ENCODE data around the gene FGF22. TPM values are rescaled to one million over a fixed set of nuclear protein-coding genes. Genes with fewer than 3 reads are reported as not detected.

Gene FGF22
- total and polyA plus RNA-seq, 2 donors = 0.25 TPM; not detected in 1

DNA sequence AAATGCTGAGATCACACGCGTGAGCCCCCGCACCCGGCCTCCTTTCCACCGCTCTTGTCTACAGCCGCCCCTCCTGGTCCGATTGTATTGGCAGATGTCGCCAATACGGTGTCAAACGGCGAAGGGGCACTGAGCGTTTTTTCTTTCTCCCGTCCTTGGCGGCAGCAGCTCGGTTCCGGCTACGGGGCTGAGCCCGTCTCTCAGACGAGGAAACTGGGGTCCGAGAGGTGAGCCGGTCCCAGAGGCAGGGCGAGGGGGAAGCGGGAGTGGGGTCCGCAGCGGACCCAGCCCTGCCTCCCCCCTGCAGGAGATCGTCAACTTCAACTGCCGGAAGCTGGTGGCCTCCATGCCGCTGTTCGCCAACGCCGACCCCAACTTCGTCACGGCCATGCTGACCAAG is 26.7 kb upstream of the FGF22 start:
- Histone ChIP-seq H3K4me1 (ENCODE audit: control insufficient read depth in 2 of 2, insufficient read depth in 2 of 2, low read length in 2 of 2) (peaks cover 7 to 15% of the 10 kb centered on the region in 2 donors), H3K4me3 (ENCODE audit: low read length in 2 of 2) (no peak overlapping the region), H3K27ac (ENCODE audit: low read depth in 1 of 2, low read length in 1 of 2) (no peak overlapping the region), H3K36me3 (ENCODE audit: control insufficient read depth in 2 of 2, insufficient read depth in 2 of 2, low read length in 1 of 2) (peaks cover 0 to 12% of the 10 kb centered on the region in 2 donors), H3K27me3 (ENCODE audit: control insufficient read depth in 2 of 2, insufficient read depth in 1 of 2, low read length in 1 of 2) (peaks cover 13 to 17% of the 10 kb centered on the region in 2 donors), H3K9me3 (ENCODE audit: control insufficient read depth in 2 of 2, insufficient read depth in 1 of 2, low read length in 1 of 2) (peaks cover 0 to 3% of the 10 kb centered on the region in 2 donors)
- WGBS = 79% methylated on average over 33 of the region's 33 CpGs
- no peak for DNase-seq (ENCODE audit: low read depth in 6 of 9, low spot score in 9 of 9)

DNA sequence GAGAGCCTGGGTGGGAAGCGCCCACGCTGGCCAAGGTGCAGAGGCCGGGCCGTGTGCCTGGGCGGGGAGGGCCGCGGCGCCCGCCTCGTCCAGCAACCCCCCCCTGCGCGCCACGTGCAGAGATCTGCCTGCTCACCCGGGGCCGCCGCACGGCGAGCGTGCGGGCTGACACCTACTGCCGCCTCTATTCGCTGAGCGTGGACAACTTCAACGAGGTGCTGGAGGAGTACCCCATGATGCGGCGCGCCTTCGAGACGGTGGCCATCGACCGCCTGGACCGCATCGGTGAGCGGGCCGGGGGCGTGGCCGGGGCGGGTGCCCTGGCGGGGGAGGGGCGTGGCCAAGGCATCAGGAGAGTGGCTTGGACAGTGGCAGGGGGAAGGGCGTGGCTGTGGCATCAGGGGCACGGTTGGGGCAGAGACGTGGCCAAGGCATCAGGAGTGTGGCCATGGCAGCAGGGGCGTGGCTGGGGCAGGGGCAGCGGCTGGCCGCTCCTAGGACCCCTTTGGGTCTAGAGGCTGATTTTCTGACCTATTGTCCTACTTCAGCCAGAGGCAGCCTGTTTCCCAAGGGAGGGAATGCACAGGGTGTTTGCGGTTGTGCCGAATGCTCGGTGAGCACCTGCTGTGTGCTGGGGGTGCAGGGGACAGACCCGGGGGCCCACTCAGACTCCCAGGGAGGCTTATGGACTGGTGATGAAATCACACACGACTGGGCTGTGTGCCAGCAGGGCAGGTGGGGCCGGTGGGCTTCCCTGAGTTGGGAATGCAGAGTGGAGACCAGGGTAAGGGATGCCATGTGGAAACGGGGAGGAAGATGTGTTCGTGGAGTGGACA is 25.7 kb upstream of the FGF22 start:
- Histone ChIP-seq H3K36me3 (ENCODE audit: control insufficient read depth in 2 of 2, insufficient read depth in 2 of 2, low read length in 1 of 2) (peaks cover 10 to 22% of the 10 kb centered on the region in 2 donors), H3K27me3 (ENCODE audit: control insufficient read depth in 2 of 2, insufficient read depth in 1 of 2, low read length in 1 of 2) (peaks cover 13 to 17% of the 10 kb centered on the region in 2 donors), H3K27ac (ENCODE audit: low read depth in 1 of 2, low read length in 1 of 2) (no peak overlapping the region), H3K4me1 (ENCODE audit: control insufficient read depth in 2 of 2, insufficient read depth in 2 of 2, low read length in 2 of 2) (peaks cover 7 to 15% of the 10 kb centered on the region in 2 donors), H3K9me3 (ENCODE audit: control insufficient read depth in 2 of 2, insufficient read depth in 1 of 2, low read length in 1 of 2) (peaks cover 0 to 3% of the 10 kb centered on the region in 2 donors), H3K4me3 (ENCODE audit: low read length in 2 of 2) (no peak overlapping the region)
- DNase-seq (ENCODE audit: low read depth in 6 of 9, low spot score in 9 of 9) = no peak
- 67% methylated on average over 54 of the region's 54 CpGs for WGBS

DNA sequence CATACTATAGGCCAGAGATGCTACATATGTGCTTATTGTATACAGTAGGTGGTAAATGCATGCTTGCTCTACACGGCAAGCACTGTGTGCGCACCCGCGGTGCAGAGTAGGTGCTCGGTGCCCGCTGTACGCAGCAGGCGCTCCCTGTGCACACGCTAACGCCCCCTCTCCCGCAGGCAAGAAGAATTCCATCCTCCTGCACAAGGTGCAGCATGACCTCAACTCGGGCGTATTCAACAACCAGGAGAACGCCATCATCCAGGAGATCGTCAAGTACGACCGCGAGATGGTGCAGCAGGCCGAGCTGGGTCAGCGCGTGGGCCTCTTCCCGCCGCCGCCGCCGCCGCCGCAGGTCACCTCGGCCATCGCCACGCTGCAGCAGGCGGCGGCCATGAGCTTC is 24.1 kb upstream of the FGF22 start:
- H3K4me3 ChIP-seq (ENCODE audit: low read length in 2 of 2) = no peak overlapping the region
- peaks cover 24 to 38% of the 10 kb centered on the region in 2 donors for H3K36me3 ChIP-seq (ENCODE audit: control insufficient read depth in 2 of 2, insufficient read depth in 2 of 2, low read length in 1 of 2)
- DNase-seq (ENCODE audit: low read depth in 6 of 9, low spot score in 9 of 9) = no peak
- H3K4me1 ChIP-seq (ENCODE audit: control insufficient read depth in 2 of 2, insufficient read depth in 2 of 2, low read length in 2 of 2) = peaks cover 7 to 9% of the 10 kb centered on the region in 2 donors
- H3K9me3 ChIP-seq (ENCODE audit: control insufficient read depth in 2 of 2, insufficient read depth in 1 of 2, low read length in 1 of 2) = peaks cover 0 to 3% of the 10 kb centered on the region in 2 donors
- 28% methylated on average over 33 of the region's 33 CpGs for WGBS
- H3K27ac ChIP-seq (ENCODE audit: low read depth in 1 of 2, low read length in 1 of 2) = no peak overlapping the region
- H3K27me3 ChIP-seq (ENCODE audit: control insufficient read depth in 2 of 2, insufficient read depth in 1 of 2, low read length in 1 of 2) = peaks cover 13 to 17% of the 10 kb centered on the region in 2 donors

DNA sequence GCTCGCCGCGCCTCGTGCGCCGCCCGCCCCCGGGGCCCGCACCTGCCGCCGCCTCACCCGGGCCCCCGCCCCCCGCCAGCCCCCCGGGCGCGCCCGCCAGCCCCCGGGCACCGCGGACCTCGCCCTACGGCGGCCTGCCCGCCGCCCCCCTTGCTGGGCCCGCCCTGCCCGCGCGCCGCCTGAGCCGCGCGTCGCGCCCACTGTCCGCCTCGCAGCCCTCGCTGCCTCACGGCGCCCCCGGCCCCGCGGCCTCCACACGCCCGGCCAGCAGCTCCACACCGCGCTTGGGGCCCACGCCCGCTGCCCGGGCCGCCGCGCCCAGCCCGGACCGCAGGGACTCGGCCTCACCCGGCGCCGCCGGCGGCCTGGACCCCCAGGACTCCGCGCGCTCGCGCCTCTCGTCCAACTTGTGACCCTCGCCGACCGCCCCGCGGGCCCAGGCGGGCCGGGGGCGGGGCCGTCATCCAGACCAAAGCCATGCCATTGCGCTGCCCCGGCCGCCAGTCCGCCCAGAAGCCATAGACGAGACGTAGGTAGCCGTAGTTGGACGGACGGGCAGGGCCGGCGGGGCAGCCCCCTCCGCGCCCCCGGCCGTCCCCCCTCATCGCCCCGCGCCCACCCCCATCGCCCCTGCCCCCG is 23.5 kb upstream of the FGF22 start:
- Histone ChIP-seq H3K27ac (ENCODE audit: low read depth in 1 of 2, low read length in 1 of 2) (no peak overlapping the region), H3K27me3 (ENCODE audit: control insufficient read depth in 2 of 2, insufficient read depth in 1 of 2, low read length in 1 of 2) (peaks cover 13 to 17% of the 10 kb centered on the region in 2 donors), H3K4me1 (ENCODE audit: control insufficient read depth in 2 of 2, insufficient read depth in 2 of 2, low read length in 2 of 2) (peaks cover 3 to 5% of the 10 kb centered on the region in 2 donors), H3K36me3 (ENCODE audit: control insufficient read depth in 2 of 2, insufficient read depth in 2 of 2, low read length in 1 of 2) (peaks cover 24 to 42% of the 10 kb centered on the region in 2 donors), H3K9me3 (ENCODE audit: control insufficient read depth in 2 of 2, insufficient read depth in 1 of 2, low read length in 1 of 2) (peaks cover 0 to 3% of the 10 kb centered on the region in 2 donors), H3K4me3 (ENCODE audit: low read length in 2 of 2) (no peak overlapping the region)
- 29% methylated on average over 97 of the region's 97 CpGs for WGBS
- no peak for DNase-seq (ENCODE audit: low read depth in 6 of 9, low spot score in 9 of 9)

DNA sequence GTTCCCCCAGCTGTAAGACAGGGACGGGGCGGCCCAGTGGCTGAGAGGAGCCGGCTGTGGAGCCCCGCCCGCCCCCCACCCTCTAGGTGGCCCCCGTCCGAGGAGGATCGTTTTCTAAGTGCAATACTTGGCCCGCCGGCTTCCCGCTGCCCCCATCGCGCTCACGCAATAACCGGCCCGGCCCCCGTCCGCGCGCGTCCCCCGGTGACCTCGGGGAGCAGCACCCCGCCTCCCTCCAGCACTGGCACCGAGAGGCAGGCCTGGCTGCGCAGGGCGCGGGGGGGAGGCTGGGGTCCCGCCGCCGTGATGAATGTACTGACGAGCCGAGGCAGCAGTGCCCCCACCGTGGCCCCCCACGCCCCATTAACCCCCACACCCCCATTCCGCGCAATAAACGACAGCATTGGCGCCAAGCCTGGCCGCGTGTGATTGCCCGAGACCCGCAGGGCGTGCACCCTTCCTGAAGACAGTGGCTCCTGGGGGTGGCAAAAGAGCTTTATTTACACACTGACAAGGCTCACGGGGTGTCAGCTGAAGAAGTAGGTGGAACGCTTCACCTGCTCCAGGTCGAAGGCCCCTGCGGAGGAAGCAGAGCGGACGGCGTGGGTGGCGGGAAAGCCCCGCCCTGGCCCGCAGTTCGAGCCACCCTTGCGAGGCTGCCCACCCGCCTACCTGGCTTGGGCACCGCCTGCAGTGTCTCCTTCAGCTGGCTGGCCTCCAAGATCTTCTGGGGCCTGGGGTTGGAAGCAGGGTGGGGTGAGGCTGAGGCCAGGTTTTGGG is 22.7 kb upstream of the FGF22 start:
- Histone ChIP-seq H3K27ac (ENCODE audit: low read depth in 1 of 2, low read length in 1 of 2) (no peak overlapping the region), H3K4me3 (ENCODE audit: low read length in 2 of 2) (no peak overlapping the region), H3K36me3 (ENCODE audit: control insufficient read depth in 2 of 2, insufficient read depth in 2 of 2, low read length in 1 of 2) (peaks cover 28 to 50% of the 10 kb centered on the region in 2 donors), H3K9me3 (ENCODE audit: control insufficient read depth in 2 of 2, insufficient read depth in 1 of 2, low read length in 1 of 2) (peaks cover 0 to 3% of the 10 kb centered on the region in 2 donors), H3K27me3 (ENCODE audit: control insufficient read depth in 2 of 2, insufficient read depth in 1 of 2, low read length in 1 of 2) (peaks cover 13 to 17% of the 10 kb centered on the region in 2 donors), H3K4me1 (ENCODE audit: control insufficient read depth in 2 of 2, insufficient read depth in 2 of 2, low read length in 2 of 2) (peaks cover 0 to 3% of the 10 kb centered on the region in 2 donors)
- DNase-seq (ENCODE audit: low read depth in 6 of 9, low spot score in 9 of 9) = no peak
- WGBS = 94% methylated on average over 58 of the region's 58 CpGs

DNA sequence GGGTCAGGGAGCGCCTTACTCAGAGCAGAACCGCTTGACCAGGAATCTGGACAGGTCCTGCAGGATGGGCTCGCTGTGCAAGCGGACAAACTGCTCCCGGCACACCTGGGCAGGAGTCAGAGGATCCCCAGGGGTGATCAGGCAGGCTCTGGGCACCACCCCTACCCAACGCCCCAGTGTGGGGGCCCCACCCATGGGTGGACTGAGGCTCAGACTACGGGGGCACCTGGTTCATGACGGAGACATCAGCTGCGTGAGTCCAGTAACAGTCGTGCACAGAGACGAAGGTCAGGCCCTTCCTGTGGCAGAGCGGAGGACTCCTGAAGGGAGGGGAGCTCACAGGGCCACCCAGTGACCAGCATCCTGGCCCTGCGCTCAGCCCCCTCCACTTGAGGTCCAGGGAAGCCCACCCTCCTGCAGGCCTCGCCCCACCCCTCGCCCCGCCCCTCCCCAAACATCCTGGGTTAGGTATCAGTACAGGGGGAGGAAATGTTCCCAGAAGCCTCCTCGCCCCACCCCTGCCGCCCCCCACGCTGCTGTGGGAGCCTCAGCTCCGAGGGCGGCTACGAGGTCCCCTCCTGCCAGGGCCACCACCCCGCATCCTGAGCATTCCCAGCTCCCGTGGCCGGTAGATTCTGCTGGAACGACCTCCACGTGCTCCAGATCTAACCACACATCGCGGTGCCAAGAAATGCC is 22.0 kb upstream of the FGF22 start:
- Histone ChIP-seq H3K27ac (ENCODE audit: low read depth in 1 of 2, low read length in 1 of 2) (no peak overlapping the region), H3K36me3 (ENCODE audit: control insufficient read depth in 2 of 2, insufficient read depth in 2 of 2, low read length in 1 of 2) (peaks cover 30 to 57% of the 10 kb centered on the region in 2 donors), H3K9me3 (ENCODE audit: control insufficient read depth in 2 of 2, insufficient read depth in 1 of 2, low read length in 1 of 2) (peaks cover 0 to 3% of the 10 kb centered on the region in 2 donors), H3K4me1 (ENCODE audit: control insufficient read depth in 2 of 2, insufficient read depth in 2 of 2, low read length in 2 of 2) (peaks cover 0 to 3% of the 10 kb centered on the region in 2 donors), H3K4me3 (ENCODE audit: low read length in 2 of 2) (no peak overlapping the region), H3K27me3 (ENCODE audit: control insufficient read depth in 2 of 2, insufficient read depth in 1 of 2, low read length in 1 of 2) (peaks cover 13 to 17% of the 10 kb centered on the region in 2 donors)
- WGBS = 97% methylated on average over 29 of the region's 29 CpGs
- DNase-seq (ENCODE audit: low read depth in 6 of 9, low spot score in 9 of 9) = no peak

DNA sequence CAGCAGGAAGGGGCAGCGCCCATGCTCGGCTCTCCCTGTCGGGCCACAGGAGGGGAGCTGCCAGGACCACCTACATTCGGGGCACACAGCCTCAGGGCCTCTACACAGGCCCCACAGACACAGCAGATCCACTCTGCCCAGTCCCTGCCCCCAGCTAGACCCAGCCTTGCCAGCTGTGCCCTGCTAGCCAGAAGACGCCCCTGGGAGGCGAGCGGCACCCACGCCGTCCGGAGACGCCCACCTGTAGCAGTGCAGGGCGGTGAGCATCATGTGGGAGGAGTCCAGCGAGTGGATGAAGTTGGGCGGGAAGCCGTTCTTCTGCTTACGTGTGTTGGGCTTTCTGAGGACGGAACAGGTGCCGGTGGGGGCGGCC is 21.4 kb upstream of the FGF22 start:
- H3K36me3 ChIP-seq (ENCODE audit: control insufficient read depth in 2 of 2, insufficient read depth in 2 of 2, low read length in 1 of 2) = peaks cover 34 to 63% of the 10 kb centered on the region in 2 donors
- no peak for DNase-seq (ENCODE audit: low read depth in 6 of 9, low spot score in 9 of 9)

DNA sequence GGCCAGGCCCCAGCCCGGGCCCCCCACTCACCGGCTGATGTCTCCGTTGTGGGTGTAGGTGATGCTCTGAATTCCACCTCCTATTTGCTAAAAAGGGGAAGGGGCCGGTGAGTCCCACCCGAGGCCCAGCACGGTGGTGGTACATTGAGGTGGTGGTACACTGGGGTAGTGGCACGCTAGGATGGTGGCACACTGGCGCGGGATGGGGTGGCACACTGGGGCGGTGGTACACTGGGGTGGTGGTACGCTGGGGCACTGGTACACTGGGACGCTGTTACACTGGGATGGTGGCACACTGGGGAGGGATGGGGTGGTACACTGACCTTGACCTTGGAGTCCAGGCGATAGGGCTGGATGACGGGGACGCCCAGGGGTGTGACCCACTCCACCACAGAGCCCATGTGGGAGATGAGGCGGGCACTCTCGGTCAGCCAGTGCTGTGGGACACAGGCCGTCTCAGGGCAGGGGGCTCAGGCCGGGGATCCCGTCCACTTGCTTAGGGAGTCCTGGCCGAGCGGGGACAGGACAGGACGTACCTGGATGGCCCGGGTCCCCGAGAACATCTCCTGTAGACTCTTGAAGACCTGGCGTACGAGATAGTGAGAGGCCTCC is 20.9 kb upstream of the FGF22 start:
- Histone ChIP-seq H3K4me3 (ENCODE audit: low read length in 2 of 2) (no peak overlapping the region), H3K36me3 (ENCODE audit: control insufficient read depth in 2 of 2, insufficient read depth in 2 of 2, low read length in 1 of 2) (peaks cover 34 to 68% of the 10 kb centered on the region in 2 donors), H3K9me3 (ENCODE audit: control insufficient read depth in 2 of 2, insufficient read depth in 1 of 2, low read length in 1 of 2) (peaks cover 0 to 3% of the 10 kb centered on the region in 2 donors), H3K27ac (ENCODE audit: low read depth in 1 of 2, low read length in 1 of 2) (no peak overlapping the region), H3K4me1 (ENCODE audit: control insufficient read depth in 2 of 2, insufficient read depth in 2 of 2, low read length in 2 of 2) (no peaks in the 10 kb centered on the region), H3K27me3 (ENCODE audit: control insufficient read depth in 2 of 2, insufficient read depth in 1 of 2, low read length in 1 of 2) (peaks cover 13 to 17% of the 10 kb centered on the region in 2 donors)
- 97% methylated on average over 27 of the region's 27 CpGs for WGBS
- no peak for DNase-seq (ENCODE audit: low read depth in 6 of 9, low spot score in 9 of 9)

More for the DNA sequence above, 21.4 kb upstream of the FGF22 start:
- Histone ChIP-seq H3K4me3 (ENCODE audit: low read length in 2 of 2) (no peak overlapping the region), H3K9me3 (ENCODE audit: control insufficient read depth in 2 of 2, insufficient read depth in 1 of 2, low read length in 1 of 2) (peaks cover 0 to 3% of the 10 kb centered on the region in 2 donors), H3K27me3 (ENCODE audit: control insufficient read depth in 2 of 2, insufficient read depth in 1 of 2, low read length in 1 of 2) (peaks cover 13 to 17% of the 10 kb centered on the region in 2 donors), H3K4me1 (ENCODE audit: control insufficient read depth in 2 of 2, insufficient read depth in 2 of 2, low read length in 2 of 2) (no peaks in the 10 kb centered on the region), H3K27ac (ENCODE audit: low read depth in 1 of 2, low read length in 1 of 2) (no peak overlapping the region)
- 98% methylated on average over 19 of the region's 19 CpGs for WGBS

Measured in thymus (tissue), 11 donors.